ENCODE data around the gene RBM4B.

Gene RBM4B

GRCh38 chr11:66706989-66707388 lies 29.3 kb upstream of the RBM4B start:
- no peak for DNase-seq (ENCODE audit: low spot score)

DNA sequence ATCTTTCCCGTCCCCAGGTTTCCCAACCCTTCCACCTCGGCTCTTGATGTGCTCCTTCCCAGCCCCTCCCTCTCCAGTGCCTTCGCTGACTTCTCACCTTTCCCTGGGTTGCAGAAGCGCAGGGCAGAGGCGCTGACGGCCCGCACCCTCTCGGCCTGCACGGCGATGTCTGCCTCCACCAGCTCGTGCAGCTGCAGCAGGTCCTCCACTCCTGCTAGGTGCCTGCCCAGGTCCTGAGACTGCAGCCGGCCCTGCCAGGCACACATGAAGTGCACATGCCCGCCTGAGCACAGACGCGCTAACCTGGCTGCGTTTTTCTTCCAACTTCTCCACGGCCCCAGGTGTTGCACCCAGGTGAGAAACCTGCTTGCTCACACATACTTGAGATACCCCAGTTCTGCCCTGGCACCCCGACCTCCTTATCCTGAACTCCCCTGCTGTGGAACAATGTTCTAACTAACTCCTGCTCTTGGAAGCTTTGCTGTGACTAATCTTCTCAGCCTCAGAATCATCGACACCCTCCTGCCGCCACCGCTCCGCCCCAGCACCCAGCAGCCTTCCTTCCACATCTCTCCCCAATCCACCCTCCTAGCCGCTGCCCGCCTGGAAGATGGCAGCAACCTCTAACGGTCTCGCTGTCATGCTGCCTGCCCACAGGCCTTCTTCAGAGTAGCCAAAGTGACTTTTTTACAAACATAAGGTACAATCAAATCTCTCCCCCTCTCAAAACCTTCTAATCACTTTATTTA lies 28.1 kb upstream of the RBM4B start:
- no peak for DNase-seq (ENCODE audit: low spot score)

- no peak for DNase-seq (ENCODE audit: low spot score)
Observed at GRCh38 chr11:66704659-66705360, 27.1 kb upstream of the RBM4B start.

DNA sequence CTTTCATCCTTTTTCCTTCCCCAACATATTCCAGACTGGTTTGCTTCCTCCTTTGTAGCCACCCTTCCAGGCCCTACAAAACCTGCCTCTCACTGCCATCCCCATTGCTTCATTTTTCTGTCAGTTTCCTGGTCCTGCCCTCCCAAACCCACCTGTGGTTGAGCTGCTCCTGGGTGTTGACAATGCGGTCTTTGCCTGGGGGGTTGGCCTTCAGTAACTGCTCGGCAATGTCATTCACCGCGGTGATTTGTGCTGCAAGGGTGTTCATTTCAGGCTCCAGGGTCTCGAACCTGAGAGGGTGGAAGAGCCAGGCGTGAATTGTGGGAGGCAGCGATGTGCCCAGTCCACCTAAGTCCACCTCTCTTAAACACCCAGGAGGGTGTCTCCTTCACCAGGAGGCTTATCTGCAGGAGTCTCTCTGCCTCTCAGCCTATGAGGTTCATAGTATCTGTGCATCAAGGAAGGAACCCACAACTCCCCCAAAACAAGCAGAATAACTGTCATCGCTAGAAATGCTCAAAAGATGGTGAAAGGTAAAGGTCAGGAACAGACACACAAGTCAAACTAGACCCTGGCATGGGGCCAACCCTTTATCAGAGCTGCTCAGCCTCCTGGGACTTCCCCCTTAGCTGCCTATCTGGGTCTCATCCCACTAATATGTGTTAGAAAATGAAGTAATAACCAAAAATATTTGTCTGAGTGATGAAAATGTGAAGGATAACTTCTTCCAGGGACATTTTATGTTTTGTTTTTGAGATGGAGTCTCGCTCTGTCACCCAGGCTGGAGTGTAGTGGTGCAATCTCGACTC lies 23.9 kb upstream of the RBM4B start:
- DNase-seq (ENCODE audit: low spot score), result no peak

DNA sequence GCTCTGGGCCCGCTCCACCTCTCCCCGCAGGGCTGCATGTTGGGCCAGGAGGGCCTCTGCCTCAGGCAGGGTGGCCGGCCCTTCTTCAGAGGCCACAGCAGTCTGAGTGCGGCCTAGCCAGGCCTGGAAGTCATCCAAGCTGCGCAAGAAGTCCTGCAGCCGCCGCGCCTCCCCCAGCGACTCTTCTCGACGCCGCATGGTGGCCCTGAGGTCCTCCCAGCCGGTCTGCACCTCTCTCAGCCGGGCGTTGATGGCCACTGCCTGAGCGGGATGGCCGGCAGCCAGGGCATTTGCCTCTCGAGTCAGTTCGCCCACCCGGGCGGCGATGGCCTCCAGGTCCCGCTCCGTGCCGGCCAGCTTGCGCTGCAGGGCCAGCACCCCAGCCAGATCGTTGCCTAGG lies 23.1 kb upstream of the RBM4B start:
- DNase-seq (ENCODE audit: low spot score), result no peak

- no peak for DNase-seq (ENCODE audit: low spot score)
Observed at GRCh38 chr11:66700337-66700736, 22.6 kb upstream of the RBM4B start.

- DNase-seq (ENCODE audit: low spot score), result no peak
Observed at GRCh38 chr11:66698491-66698890, 20.8 kb upstream of the RBM4B start.

DNA sequence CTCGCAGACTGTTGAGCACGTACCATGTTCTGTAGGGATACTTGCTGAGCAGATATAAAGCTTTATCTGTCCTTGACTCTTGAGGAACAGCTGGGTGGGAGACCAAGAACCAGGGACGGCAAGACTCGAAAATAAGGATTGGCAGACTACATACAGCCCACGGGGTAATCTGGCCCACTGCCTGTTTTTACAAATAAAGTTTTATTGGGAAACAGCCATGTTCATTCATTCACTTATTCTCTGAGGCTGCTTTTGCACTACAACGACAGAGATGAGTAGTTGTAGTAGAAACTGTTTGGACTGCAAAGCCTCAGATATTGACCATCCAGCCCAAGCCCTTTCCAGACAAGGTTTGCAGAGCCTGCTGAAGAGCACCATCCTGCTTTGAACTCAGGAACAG lies 20.3 kb upstream of the RBM4B start:
- DNase-seq (ENCODE audit: low spot score), result no peak

- no peak for DNase-seq (ENCODE audit: low spot score)
Observed at GRCh38 chr11:66696146-66696545, 18.5 kb upstream of the RBM4B start.

DNA sequence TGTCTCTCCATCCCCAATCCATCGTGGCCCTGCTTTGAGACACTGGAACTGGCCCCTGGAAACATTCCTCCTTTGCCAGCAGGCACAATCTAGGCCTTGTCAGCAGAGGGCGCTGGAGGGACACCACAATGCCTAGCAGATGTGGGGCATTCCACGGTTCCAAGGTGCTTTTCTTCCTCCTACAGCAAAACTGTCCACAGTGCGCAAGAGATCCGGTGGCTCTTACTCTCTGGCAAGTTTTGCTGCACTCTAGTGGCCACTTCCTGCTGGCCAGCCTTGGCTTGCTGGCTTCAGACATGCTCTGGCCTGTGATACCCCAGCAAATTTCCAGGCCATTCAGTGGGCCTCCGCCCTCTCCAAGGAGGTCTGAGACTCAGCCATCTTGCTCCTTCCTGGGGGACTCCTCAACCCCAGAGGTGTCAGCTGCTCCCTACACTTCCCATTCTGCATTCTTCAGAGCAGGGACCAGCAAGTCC lies 17.1 kb upstream of the RBM4B start:
- peak; percentile 89 for DNase-seq (ENCODE audit: low spot score)

- no peak for DNase-seq (ENCODE audit: low spot score)
Observed at GRCh38 chr11:66694056-66694410, 16.3 kb upstream of the RBM4B start.

DNA sequence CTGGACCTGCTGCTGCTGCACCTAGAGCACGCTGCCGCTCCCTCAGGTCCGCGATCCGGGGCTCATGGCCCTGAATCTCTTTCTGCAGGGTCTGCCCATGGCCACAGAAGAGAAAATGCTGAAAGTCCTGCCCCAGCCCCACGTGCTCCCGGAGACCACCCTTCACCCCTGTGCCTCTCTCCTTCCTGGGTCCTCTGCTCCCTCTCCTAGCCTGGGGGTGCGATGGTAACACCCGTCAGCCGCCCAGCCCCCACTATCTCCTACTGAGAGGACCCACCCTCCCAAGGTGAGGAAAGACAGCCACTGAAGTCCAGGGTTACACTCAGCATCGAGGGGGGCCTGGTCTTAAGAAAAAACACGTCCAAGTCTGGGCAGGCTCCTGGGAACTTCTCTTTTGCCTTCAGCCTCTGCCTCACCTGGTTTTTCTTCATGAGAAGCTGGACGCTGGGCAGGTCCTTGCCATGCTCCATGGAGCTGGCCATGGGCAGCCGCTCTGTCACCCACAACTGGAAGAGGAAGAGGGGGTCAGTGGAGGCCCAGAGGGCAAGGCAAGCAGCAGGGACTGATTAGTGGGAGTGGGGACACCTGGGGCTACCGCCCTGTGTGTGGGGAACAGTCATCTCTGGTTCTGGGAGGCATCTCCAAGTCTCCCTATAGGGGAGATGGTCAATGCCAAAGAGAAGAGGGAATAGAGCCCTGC lies 15.8 kb upstream of the RBM4B start:
- no peak for DNase-seq (ENCODE audit: low spot score)

GRCh38 chr11:66692871-66693331 lies 15.2 kb upstream of the RBM4B start:
- DNase-seq (ENCODE audit: low spot score), result no peak

DNA sequence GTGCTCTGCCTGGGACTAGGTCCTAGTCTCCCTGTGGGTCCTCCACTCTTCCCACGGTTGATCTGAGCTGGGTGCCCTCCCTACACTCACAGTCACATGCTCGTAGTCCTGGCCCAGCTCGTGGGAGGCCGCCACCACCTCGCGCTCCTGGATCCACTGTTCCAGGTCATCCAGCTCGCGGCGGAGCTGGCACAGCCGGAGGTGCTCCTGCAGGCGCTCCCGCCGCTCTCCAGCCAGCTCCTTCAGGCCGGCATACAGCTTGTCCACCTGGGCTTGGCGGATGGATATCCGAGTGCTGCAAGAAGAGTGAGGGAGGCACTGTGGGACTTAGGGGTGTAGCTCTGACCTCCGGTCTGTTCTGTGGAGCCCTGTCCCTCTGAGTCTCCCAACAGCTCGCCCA lies 14.8 kb upstream of the RBM4B start:
- no peak for DNase-seq (ENCODE audit: low spot score)

DNA sequence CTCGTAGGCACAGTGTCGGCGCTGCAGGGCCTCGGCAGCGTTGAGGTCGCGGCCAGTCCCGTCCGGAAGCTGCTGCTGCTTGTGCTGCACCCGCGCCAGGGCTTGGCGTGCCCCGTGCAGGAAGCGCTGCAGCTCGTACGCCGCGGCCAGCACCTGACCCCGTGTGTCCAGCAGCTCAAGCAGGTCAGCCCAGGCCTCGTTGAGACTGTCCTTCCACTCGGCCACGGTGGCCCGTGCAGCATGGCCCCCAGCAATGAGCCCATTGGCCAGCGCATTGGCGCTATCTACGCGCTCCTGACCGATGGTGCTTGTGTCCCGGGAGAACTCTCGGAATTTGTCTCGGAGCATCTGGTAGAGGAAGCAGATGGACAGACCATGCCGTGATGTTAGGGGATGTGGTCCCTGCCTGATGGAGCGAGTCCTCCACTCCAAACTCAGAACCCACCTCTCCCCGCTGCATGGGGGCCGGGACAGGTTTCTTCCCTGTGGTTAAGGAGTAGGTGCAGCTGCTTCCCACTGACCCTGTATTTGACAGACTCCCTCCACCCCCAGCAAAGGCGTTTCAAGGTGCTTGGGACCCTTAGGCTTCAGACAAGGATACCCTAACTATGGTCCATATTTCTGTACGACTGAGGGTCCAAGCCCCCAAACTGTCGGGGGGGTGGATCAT lies 13.8 kb upstream of the RBM4B start:
- DNase-seq (ENCODE audit: low spot score), result no peak

GRCh38 chr11:66689661-66690590 lies 12.2 kb upstream of the RBM4B start:
- DNase-seq (ENCODE audit: low spot score), result no peak

DNA sequence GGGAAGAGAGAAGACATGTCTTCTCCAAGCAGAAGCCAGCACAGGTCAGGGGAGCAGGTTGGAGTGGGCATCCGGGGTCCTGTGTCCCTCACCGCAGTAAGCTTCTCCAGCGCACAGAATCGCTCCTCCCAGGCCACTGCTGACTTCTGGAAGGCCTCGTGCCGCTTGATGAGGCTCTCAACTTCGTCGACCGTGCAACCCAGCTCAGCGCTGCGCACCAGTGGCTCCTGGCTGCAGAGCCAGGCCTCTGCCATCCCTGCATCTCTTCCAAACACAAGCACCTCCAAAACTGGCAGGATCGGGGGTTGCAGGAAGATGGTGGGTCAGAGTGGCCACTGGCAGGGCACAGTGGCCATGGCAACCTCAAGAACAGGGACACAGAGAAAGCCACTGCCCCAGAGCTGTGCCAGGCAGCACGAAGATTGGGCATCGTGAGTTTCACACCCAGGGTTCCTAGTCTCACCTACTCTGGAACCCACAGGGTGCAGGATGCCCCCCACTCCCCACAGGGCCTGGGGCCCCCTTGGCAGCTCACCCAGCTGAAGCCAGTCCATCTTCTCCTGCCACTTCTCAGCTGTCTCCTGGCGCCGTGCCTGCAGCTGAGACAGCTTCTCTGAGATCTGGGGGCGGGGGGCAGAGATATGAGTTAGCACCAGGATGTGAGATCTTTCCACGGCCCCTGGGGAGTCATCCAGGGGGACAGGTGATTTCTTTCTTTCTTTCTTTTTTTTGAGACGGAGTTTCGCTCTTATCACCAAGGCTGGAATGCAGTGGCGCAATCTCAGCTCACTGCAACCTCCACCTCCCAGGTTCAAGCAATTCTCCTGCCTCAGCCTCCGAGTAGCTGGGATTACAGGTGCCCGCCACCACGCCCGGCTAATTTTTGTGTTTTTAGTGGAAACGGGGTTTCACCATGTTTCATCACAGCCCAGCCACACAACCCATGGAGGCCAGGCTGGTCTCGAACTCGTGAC lies 11.2 kb upstream of the RBM4B start:
- no peak for DNase-seq (ENCODE audit: low spot score)

- DNase-seq (ENCODE audit: low spot score), result no peak
Observed at GRCh38 chr11:66687831-66688281, 10.2 kb upstream of the RBM4B start.

All from COLO829 (cell line).